Subcutaneous abdominal adipose tissue (tissue), 5 donors: ENCODE data around the gene CHRNE.
A peak's percentile ranks its signal among the peaks of the same experiment; 100 is the strongest.
"Not testable (repeated sequence)": the region's sequence is repeated elsewhere in the genome, so short reads cannot be mapped to it uniquely, and the experiment has no call there.

ENCODE experiments used
- H3K27ac ChIP-seq: one replicate; pipeline ENCODE4 v1.7.0; 2013; ENCODE audit warnings: low read depth, mild to moderate bottlenecking, inconsistent platforms, low read length, moderate library complexity
- H3K27me3 ChIP-seq, 5 donors: one replicate each; pipeline ENCODE4 v1.7.0; 2013; ENCODE audit warnings: low read length in 5 of 5, inconsistent platforms in 1 of 5; ENCODE audit not compliant: control insufficient read depth in 5 of 5, insufficient read depth in 4 of 5
- H3K36me3 ChIP-seq, 5 donors: one replicate each; pipeline ENCODE4 v1.7.0; 2013; ENCODE audit warnings: low read length in 5 of 5; ENCODE audit not compliant: control insufficient read depth in 5 of 5, insufficient read depth in 5 of 5
- H3K4me1 ChIP-seq, 5 donors: one replicate each; pipeline ENCODE4 v1.7.0; 2013; ENCODE audit warnings: low read length in 5 of 5, mild to moderate bottlenecking in 3 of 5, moderate library complexity in 1 of 5; ENCODE audit not compliant: control insufficient read depth in 5 of 5, insufficient read depth in 5 of 5
- H3K4me3 ChIP-seq, 5 donors: one replicate each; pipeline ENCODE4 v1.7.0; 2013; ENCODE audit warnings: low read length in 5 of 5, low read depth in 1 of 5
- H3K9ac ChIP-seq, 5 donors: one replicate each; pipeline ENCODE4 v1.7.0; 2013; ENCODE audit warnings: low read length in 5 of 5, mild to moderate bottlenecking in 4 of 5, moderate library complexity in 3 of 5
- H3K9me3 ChIP-seq, 5 donors: one replicate each; pipeline ENCODE4 v1.7.0; 2013; ENCODE audit warnings: low read length in 5 of 5; ENCODE audit not compliant: control insufficient read depth in 5 of 5
- donor health status: healthy.
- donor health status: healthy.
- donor health status: healthy.
- donor health status: healthy.
- donor health status: healthy.

CHRNE gene

GRCh38 chr17:4872786-4873185, 30.1 kb downstream of the CHRNE start:
- Histone ChIP-seq H3K36me3 (peaks cover 0 to 3% (median 3%) of the 10 kb centered on the region in 5 donors), H3K27me3 (no peaks in the 10 kb centered on the region), H3K27ac (no peak overlapping the region), H3K4me1 (peaks cover 0 to 8% (median 0%) of the 10 kb centered on the region in 5 donors), H3K9ac (no peak overlapping the region), H3K9me3 (no peaks in the 10 kb centered on the region), H3K4me3 (no peak overlapping the region)

GRCh38 chr17:4870855-4871254, 32.0 kb downstream of the CHRNE start:
- Histone ChIP-seq H3K36me3 (peaks cover 0 to 3% (median 3%) of the 10 kb centered on the region in 5 donors), H3K27ac (no peak overlapping the region), H3K27me3 (no peaks in the 10 kb centered on the region), H3K9me3 (no peaks in the 10 kb centered on the region), H3K4me1 (peaks cover 0 to 8% (median 0%) of the 10 kb centered on the region in 5 donors), H3K4me3 (no peak overlapping the region), H3K9ac (no peak overlapping the region)

- not testable (repeated sequence) for H3K27ac ChIP-seq, H3K9me3 ChIP-seq, H3K27me3 ChIP-seq, H3K9ac ChIP-seq, H3K4me1 ChIP-seq, H3K36me3 ChIP-seq, H3K4me3 ChIP-seq
Observed at GRCh38 chr17:4869058-4869998, 33.6 kb downstream of the CHRNE start.

- H3K27ac ChIP-seq, H3K9ac ChIP-seq: not testable (repeated sequence)
Observed at GRCh38 chr17:4867535-4867934, 35.4 kb downstream of the CHRNE start.

GRCh38 chr17:4863321-4863720, 39.6 kb downstream of the CHRNE start:
- H3K9ac ChIP-seq: no peak overlapping the region
- H3K27ac ChIP-seq: no peak overlapping the region
- H3K9me3 ChIP-seq: no peaks in the 10 kb centered on the region
- H3K27me3 ChIP-seq: no peaks in the 10 kb centered on the region
- H3K4me3 ChIP-seq: no peak overlapping the region
- peaks cover 0 to 5% (median 4%) of the 10 kb centered on the region in 5 donors for H3K36me3 ChIP-seq
- peaks cover 3 to 31% (median 13%) of the 10 kb centered on the region in 5 donors for H3K4me1 ChIP-seq

More at GRCh38 chr17:4867535-4867934, 35.4 kb downstream of the CHRNE start:
- not testable (repeated sequence) for H3K4me1 ChIP-seq, H3K9me3 ChIP-seq, H3K27me3 ChIP-seq, H3K4me3 ChIP-seq, H3K36me3 ChIP-seq

- Histone ChIP-seq H3K4me1 (peaks cover 6 to 35% (median 18%) of the 10 kb centered on the region in 5 donors), H3K36me3 (peaks cover 0 to 5% (median 4%) of the 10 kb centered on the region in 5 donors), H3K9me3 (no peaks in the 10 kb centered on the region), H3K27me3 (no peaks in the 10 kb centered on the region), H3K4me3 (no peak overlapping the region), H3K27ac (no peak overlapping the region), H3K9ac (no peak overlapping the region)
Observed at GRCh38 chr17:4862720-4863119, 40.2 kb downstream of the CHRNE start.

GRCh38 chr17:4861052-4861451, 41.8 kb downstream of the CHRNE start:
- Histone ChIP-seq H3K27ac (no peak overlapping the region), H3K27me3 (no peaks in the 10 kb centered on the region), H3K4me3 (no peak overlapping the region), H3K4me1 (peaks cover 7 to 52% (median 21%) of the 10 kb centered on the region in 5 donors), H3K36me3 (peaks cover 0 to 5% (median 4%) of the 10 kb centered on the region in 5 donors), H3K9me3 (no peaks in the 10 kb centered on the region), H3K9ac (peak overlapping the region in 1 of 5 donors; percentile 60)

- Histone ChIP-seq H3K4me3 (peak overlapping the region in 4 of 5 donors; percentile 6 to 46 (median 30)), H3K9ac (peak overlapping the region in 1 of 5 donors; percentile 60), H3K4me1 (peaks cover 7 to 53% (median 21%) of the 10 kb centered on the region in 5 donors), H3K27ac (peak overlapping the region; percentile 41), H3K36me3 (peaks cover 0 to 5% (median 4%) of the 10 kb centered on the region in 5 donors), H3K27me3 (no peaks in the 10 kb centered on the region), H3K9me3 (no peaks in the 10 kb centered on the region)
Observed at GRCh38 chr17:4860651-4861050, 42.2 kb downstream of the CHRNE start.

GRCh38 chr17:4859816-4860625, 42.9 kb downstream of the CHRNE start:
- H3K27ac ChIP-seq: peak overlapping the region; percentile 41
- peak overlapping the region in 4 of 5 donors; percentile 17 to 46 (median 42) for H3K4me3 ChIP-seq
- peaks cover 0 to 5% (median 4%) of the 10 kb centered on the region in 5 donors for H3K36me3 ChIP-seq
- H3K9me3 ChIP-seq: no peaks in the 10 kb centered on the region
- peak overlapping the region in 2 of 5 donors; percentile 51 to 60 for H3K9ac ChIP-seq
- peaks cover 7 to 53% (median 21%) of the 10 kb centered on the region in 5 donors for H3K4me1 ChIP-seq
- no peaks in the 10 kb centered on the region for H3K27me3 ChIP-seq
